Hematopoietic multipotent progenitor cell treated with erythropoietin and hydrocortisone succinate and interleukin-3 and kit ligand, for 17 days (in vitro differentiated cells): Measurements from ENCODE around the gene KLHL29.
"Not testable (repeated sequence)": the region's sequence is repeated elsewhere in the genome, so short reads cannot be mapped to it uniquely, and the experiment has no call there.

Experiments
- DNase-seq: peaks from one replicate; pipeline ENCODE4 v3.0.0-alpha.2; 2015; ENCODE audit warnings: low spot score

Gene KLHL29

GRCh38 chr2:23384551-23385343 lies at the start of gene KLHL29:
Gene KLHL29, plus strand, starts transcription at chr2:23385179. Its CDS starts 177,018 bp downstream, at chr2:23562197.
- DNase-seq, result peak; percentile 19

- no peak for DNase-seq
Observed at GRCh38 chr2:23335550-23335949, 49.4 kb upstream of the KLHL29 start.

GRCh38 chr2:23342075-23342474 lies 42.9 kb upstream of the KLHL29 start:
- no peak for DNase-seq

GRCh38 chr2:23346029-23346428 lies 39.0 kb upstream of the KLHL29 start:
- DNase-seq, result no peak

- no peak for DNase-seq
Observed at GRCh38 chr2:23346781-23347180, 38.2 kb upstream of the KLHL29 start.

- DNase-seq, result no peak
Observed at GRCh38 chr2:23347471-23348092, 37.4 kb upstream of the KLHL29 start.

- not testable (repeated sequence) for DNase-seq
Observed at GRCh38 chr2:23348093-23348481, 36.9 kb upstream of the KLHL29 start.

GRCh38 chr2:23349508-23349907 lies 35.5 kb upstream of the KLHL29 start:
- DNase-seq, result no peak

GRCh38 chr2:23350041-23350791 lies 34.8 kb upstream of the KLHL29 start:
- DNase-seq, result no peak

- no peak for DNase-seq
Observed at GRCh38 chr2:23350792-23351355, 34.1 kb upstream of the KLHL29 start.

GRCh38 chr2:23351388-23352141 lies 33.4 kb upstream of the KLHL29 start:
- DNase-seq, result no peak

- DNase-seq, result no peak
Observed at GRCh38 chr2:23354554-23354953, 30.4 kb upstream of the KLHL29 start.

GRCh38 chr2:23355001-23355400 lies 30.0 kb upstream of the KLHL29 start:
- DNase-seq, result no peak

- DNase-seq, result no peak
Observed at GRCh38 chr2:23356711-23357110, 28.3 kb upstream of the KLHL29 start.

- no peak for DNase-seq
Observed at GRCh38 chr2:23359631-23360567, 25.1 kb upstream of the KLHL29 start.

- no peak for DNase-seq
Observed at GRCh38 chr2:23360571-23361125, 24.3 kb upstream of the KLHL29 start.

- no peak for DNase-seq
Observed at GRCh38 chr2:23361152-23361551, 23.8 kb upstream of the KLHL29 start.

GRCh38 chr2:23363268-23363667 lies 21.7 kb upstream of the KLHL29 start:
- DNase-seq, result no peak

- DNase-seq, result no peak
Observed at GRCh38 chr2:23363831-23364230, 21.1 kb upstream of the KLHL29 start.

- no peak for DNase-seq
Observed at GRCh38 chr2:23366720-23367119, 18.3 kb upstream of the KLHL29 start.
